Measurements from ENCODE around the gene SLX9.

Gene SLX9

GRCh38 chr21:44992608-44993031, 52.8 kb downstream of the SLX9 start:
- DNase-seq, result no peak

GRCh38 chr21:44993321-44994046, 53.7 kb downstream of the SLX9 start:
- DNase-seq, result no peak

GRCh38 chr21:44994047-44994694, 54.3 kb downstream of the SLX9 start:
- no peak for DNase-seq

GRCh38 chr21:44994695-44995342, 55.0 kb downstream of the SLX9 start:
- DNase-seq, result no peak

- no peak for DNase-seq
Observed at GRCh38 chr21:44995343-44995941, 55.6 kb downstream of the SLX9 start.

GRCh38 chr21:44996096-44996495, 56.3 kb downstream of the SLX9 start:
- DNase-seq, result no peak

GRCh38 chr21:44996501-44996921, 56.7 kb downstream of the SLX9 start:
- DNase-seq, result no peak

GRCh38 chr21:44996983-44997936, 57.4 kb downstream of the SLX9 start:
- DNase-seq, result no peak

- no peak for DNase-seq
Observed at GRCh38 chr21:44998086-44998620, 58.3 kb downstream of the SLX9 start.

- no peak for DNase-seq
Observed at GRCh38 chr21:44998621-44999427, 59.0 kb downstream of the SLX9 start.

GRCh38 chr21:44999428-44999971, 59.7 kb downstream of the SLX9 start:
- no peak for DNase-seq

GRCh38 chr21:44999972-45000636, 60.3 kb downstream of the SLX9 start:
- DNase-seq, result no peak

- DNase-seq, result no peak
Observed at GRCh38 chr21:45000637-45001133, 60.9 kb downstream of the SLX9 start.

- no peak for DNase-seq
Observed at GRCh38 chr21:45001134-45002095, 61.6 kb downstream of the SLX9 start.

GRCh38 chr21:45002381-45003204, 62.8 kb downstream of the SLX9 start:
- DNase-seq, result no peak

- no peak for DNase-seq
Observed at GRCh38 chr21:45003331-45004058, 63.7 kb downstream of the SLX9 start.

- DNase-seq, result no peak
Observed at GRCh38 chr21:45004059-45004422, 64.2 kb downstream of the SLX9 start.
